Measurements from ENCODE around the gene KRT28. TPM values are rescaled to one million over a fixed set of nuclear protein-coding genes. Genes with fewer than 3 reads are reported as not detected.
"Not testable (repeated sequence)": the region's sequence is repeated elsewhere in the genome, so short reads cannot be mapped to it uniquely, and the experiment has no call there.

The KRT28 gene
- total RNA-seq, 1 donor from 2014 or later: not detected

GRCh38 chr17:40825599-40825998, 25.8 kb upstream of the KRT28 start:
- Mint-ChIP-seq H3K9me3 (peaks cover 8% of the 10 kb centered on the region), H3K4me1 (peaks cover 13% of the 10 kb centered on the region), H3K36me3 (ENCODE audit: low read depth) (peaks cover 1% of the 10 kb centered on the region), H3K27me3 (peaks cover 16% of the 10 kb centered on the region), H3K27ac (no peak overlapping the region), H3K4me3 (no peak overlapping the region)
- intact Hi-C loops (cut with micrococcal nuclease): no loop called here
- DNase-seq: no peak

GRCh38 chr17:40824015-40824832, 24.5 kb upstream of the KRT28 start:
- Mint-ChIP-seq H3K4me1 (peaks cover 16% of the 10 kb centered on the region), H3K27ac (no peak overlapping the region), H3K27me3 (peaks cover 16% of the 10 kb centered on the region), H3K36me3 (ENCODE audit: low read depth) (peaks cover 6% of the 10 kb centered on the region), H3K4me3 (no peak overlapping the region), H3K9me3 (peaks cover 12% of the 10 kb centered on the region)
- no peak for DNase-seq
- intact Hi-C loops (cut with micrococcal nuclease): no loop called here

GRCh38 chr17:40822132-40822812, 22.5 kb upstream of the KRT28 start, which contains the start of gene KRT10:
Gene KRT10 (minus strand): TSS chr17:40822614. CDS start chr17:40822585, 29 bp downstream.
- H3K36me3 Mint-ChIP-seq (ENCODE audit: low read depth): peaks cover 18% of the 10 kb centered on the region
- intact Hi-C loops (cut with micrococcal nuclease): no loop called here
- peaks cover 17% of the 10 kb centered on the region for H3K9me3 Mint-ChIP-seq
- no peak for DNase-seq
- no peak within 1 kb of the TSS for H3K27ac Mint-ChIP-seq
- H3K27me3 Mint-ChIP-seq: peaks cover 13% of the 10 kb centered on the region
- no peak within 1 kb of the TSS for H3K4me3 Mint-ChIP-seq
- H3K4me1 Mint-ChIP-seq: peaks cover 17% of the 10 kb centered on the region

DNA sequence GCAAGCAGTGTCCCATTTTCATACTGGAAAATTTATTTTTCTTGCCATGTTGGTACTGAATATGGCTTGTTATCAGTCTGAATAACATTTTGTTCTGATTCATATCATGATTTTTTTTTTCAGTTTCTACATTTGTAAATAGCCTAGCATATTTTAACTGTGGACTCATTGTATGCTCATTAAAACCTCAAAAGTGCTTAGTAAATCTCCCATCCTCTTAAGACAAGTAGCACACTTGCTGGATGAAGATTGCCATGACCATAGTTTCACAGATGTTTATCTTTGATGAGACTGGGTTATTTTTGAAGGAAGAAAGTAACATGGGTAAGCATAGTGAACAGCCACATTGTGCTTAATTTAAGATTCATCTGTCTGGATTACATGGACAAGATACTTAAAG, 21.8 kb upstream of the KRT28 start:
- Mint-ChIP-seq H3K27ac (no peak overlapping the region), H3K4me1 (peaks cover 15% of the 10 kb centered on the region), H3K9me3 (peaks cover 20% of the 10 kb centered on the region), H3K4me3 (no peak overlapping the region), H3K36me3 (ENCODE audit: low read depth) (peaks cover 25% of the 10 kb centered on the region), H3K27me3 (peaks cover 11% of the 10 kb centered on the region)
- DNase-seq: no peak
- intact Hi-C loops (cut with micrococcal nuclease): no loop called here

DNA sequence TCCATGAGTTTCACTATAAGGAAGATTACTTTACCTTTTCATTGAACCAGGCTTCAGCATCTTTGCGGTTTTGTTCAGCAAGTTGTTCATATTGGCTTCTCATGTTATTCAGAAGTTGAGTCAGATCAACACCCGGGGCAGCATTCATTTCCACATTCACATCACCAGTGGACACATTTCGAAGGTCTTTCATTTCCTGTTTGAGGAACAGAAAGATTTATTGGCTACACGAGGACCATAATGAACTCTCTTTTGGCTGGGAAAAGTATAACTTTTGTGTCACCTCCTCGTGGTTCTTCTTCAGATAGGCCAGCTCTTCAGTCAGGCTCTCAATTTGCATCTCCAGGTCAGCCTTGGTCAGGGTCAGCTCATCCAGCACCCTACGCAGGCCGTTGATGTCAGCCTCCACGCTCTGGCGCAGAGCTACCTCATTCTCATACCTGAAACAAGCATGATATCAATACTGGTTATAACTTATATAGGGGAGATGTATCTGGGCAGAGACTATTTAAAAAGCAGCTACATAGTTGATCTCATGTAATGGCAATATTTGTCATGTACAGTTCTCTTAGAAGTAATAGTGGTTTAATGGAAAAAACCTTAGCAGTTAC, 20.6 kb upstream of the KRT28 start:
- Mint-ChIP-seq H3K4me1 (peaks cover 15% of the 10 kb centered on the region), H3K27ac (no peak overlapping the region), H3K27me3 (peaks cover 9% of the 10 kb centered on the region), H3K4me3 (peak overlapping the region; percentile 76), H3K36me3 (ENCODE audit: low read depth) (peaks cover 26% of the 10 kb centered on the region), H3K9me3 (peaks cover 20% of the 10 kb centered on the region)
- DNase-seq: no peak
- intact Hi-C loops (cut with micrococcal nuclease): no loop called here

GRCh38 chr17:40819528-40820125, 19.9 kb upstream of the KRT28 start:
- H3K36me3 Mint-ChIP-seq (ENCODE audit: low read depth): peaks cover 26% of the 10 kb centered on the region
- H3K9me3 Mint-ChIP-seq: peaks cover 20% of the 10 kb centered on the region
- H3K4me1 Mint-ChIP-seq: peaks cover 14% of the 10 kb centered on the region
- DNase-seq: peak; percentile 62
- H3K27me3 Mint-ChIP-seq: peaks cover 9% of the 10 kb centered on the region
- peak overlapping the region; percentile 65 for H3K27ac Mint-ChIP-seq
- H3K4me3 Mint-ChIP-seq: peak overlapping the region; percentile 76
- intact Hi-C loops (cut with micrococcal nuclease): loop anchor here (5.0 kb wide), 1 partner anchor 197 kb away; no protein-coding TSS in a partner anchor

DNA sequence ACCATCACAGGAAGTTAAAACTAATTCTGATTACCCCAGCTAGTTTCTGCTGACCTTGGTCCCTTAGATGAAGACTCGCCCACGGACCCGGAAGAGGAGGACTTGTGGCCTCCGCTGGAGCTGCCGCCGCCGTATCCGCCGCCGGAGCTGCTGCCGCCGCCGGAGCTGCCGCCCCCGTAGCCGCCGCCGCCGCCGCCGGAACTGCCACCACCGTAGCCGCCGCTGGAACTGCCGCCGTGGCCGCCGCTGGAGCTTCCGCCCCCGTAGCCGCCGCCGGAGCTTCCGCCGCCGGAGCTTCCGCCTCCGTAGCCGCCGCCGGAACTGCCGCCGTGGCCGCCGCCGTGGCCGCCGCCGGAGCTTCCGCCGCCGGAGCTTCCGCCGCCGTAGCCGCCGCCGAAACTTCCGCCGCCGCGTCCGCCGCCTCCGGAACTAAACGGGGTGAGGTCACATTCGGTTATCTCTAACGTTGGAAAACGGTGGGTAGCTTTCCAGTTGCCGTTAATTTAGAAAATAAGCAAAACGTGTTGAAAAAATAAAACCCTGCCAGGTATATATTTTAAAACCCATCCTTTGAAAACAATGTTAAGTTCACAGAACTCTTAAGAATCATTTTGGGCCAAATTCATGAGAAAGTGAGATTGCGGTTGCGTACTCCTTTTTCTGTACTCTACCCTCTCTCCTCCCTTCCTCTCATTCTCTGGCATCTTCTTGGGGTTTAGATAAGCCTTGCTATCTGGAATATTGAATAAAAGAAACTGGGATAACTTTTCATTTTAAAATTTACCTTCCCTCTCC, 19.2 kb upstream of the KRT28 start:
- intact Hi-C loops (cut with micrococcal nuclease): loop anchor here (5.0 kb wide), 1 partner anchor 197 kb away; no protein-coding TSS in a partner anchor
- peak overlapping the region; percentile 89 for H3K4me3 Mint-ChIP-seq

GRCh38 chr17:40818343-40818732, 18.6 kb upstream of the KRT28 start:
- no peak for DNase-seq
- peaks cover 19% of the 10 kb centered on the region for H3K27me3 Mint-ChIP-seq
- H3K4me3 Mint-ChIP-seq: peak overlapping the region; percentile 89
- H3K27ac Mint-ChIP-seq: peak overlapping the region; percentile 89
- H3K4me1 Mint-ChIP-seq: peaks cover 12% of the 10 kb centered on the region
- H3K36me3 Mint-ChIP-seq (ENCODE audit: low read depth): peaks cover 26% of the 10 kb centered on the region
- peaks cover 25% of the 10 kb centered on the region for H3K9me3 Mint-ChIP-seq
- intact Hi-C loops (cut with micrococcal nuclease): loop anchor here (5.0 kb wide), 1 partner anchor 196 kb away; no protein-coding TSS in a partner anchor

More for the DNA sequence above, 19.2 kb upstream of the KRT28 start:
- Mint-ChIP-seq H3K27ac (peak overlapping the region; percentile 89), H3K9me3 (peaks cover 22% of the 10 kb centered on the region), H3K4me1 (peaks cover 12% of the 10 kb centered on the region), H3K36me3 (ENCODE audit: low read depth) (peaks cover 26% of the 10 kb centered on the region), H3K27me3 (peaks cover 15% of the 10 kb centered on the region)
- DNase-seq: peak; percentile 96

DNA sequence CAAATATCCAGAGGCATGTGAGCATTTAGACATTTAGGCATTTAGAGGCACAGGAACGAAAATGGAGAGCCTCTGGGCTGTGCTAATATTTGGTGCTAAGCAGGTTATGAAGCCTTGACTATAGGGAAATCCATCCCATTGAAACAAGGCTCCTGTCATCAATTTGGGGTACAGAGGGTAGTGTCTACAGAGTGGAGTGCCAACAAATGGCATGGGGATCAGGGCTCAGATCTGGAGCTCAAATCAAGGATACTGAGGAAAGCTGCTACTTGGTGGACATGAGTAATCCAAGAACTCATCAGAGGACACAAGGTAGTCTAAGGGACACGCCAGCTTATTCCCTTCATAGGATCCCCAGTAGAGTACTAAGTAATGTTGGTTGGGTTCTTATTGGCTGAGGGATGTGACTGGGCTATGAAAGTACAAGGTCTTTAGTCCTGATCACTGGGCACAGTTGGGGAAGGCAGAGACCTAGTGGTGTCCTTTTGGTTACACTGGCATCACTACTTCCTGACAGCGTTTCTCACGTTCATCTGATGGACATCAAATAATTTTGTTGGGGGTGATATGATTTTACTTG, 17.4 kb upstream of the KRT28 start:
- DNase-seq: peak; percentile 58
- H3K27me3 Mint-ChIP-seq: peaks cover 24% of the 10 kb centered on the region
- peaks cover 25% of the 10 kb centered on the region for H3K9me3 Mint-ChIP-seq
- H3K36me3 Mint-ChIP-seq (ENCODE audit: low read depth): peaks cover 26% of the 10 kb centered on the region
- H3K27ac Mint-ChIP-seq: peak overlapping the region; percentile 30
- intact Hi-C loops (cut with micrococcal nuclease): loop anchor here (5.0 kb wide), 1 partner anchor 195 kb away; no protein-coding TSS in a partner anchor
- H3K4me1 Mint-ChIP-seq: peaks cover 12% of the 10 kb centered on the region
- H3K4me3 Mint-ChIP-seq: peak overlapping the region; percentile 80

GRCh38 chr17:40816569-40816968, 16.8 kb upstream of the KRT28 start:
- Mint-ChIP-seq H3K27ac (no peak overlapping the region), H3K36me3 (ENCODE audit: low read depth) (peaks cover 25% of the 10 kb centered on the region), H3K9me3 (peaks cover 25% of the 10 kb centered on the region), H3K27me3 (peaks cover 28% of the 10 kb centered on the region), H3K4me1 (peaks cover 12% of the 10 kb centered on the region), H3K4me3 (no peak overlapping the region)
- DNase-seq: no peak
- intact Hi-C loops (cut with micrococcal nuclease): loop anchor here (5.0 kb wide), 1 partner anchor 194 kb away; no protein-coding TSS in a partner anchor

DNA sequence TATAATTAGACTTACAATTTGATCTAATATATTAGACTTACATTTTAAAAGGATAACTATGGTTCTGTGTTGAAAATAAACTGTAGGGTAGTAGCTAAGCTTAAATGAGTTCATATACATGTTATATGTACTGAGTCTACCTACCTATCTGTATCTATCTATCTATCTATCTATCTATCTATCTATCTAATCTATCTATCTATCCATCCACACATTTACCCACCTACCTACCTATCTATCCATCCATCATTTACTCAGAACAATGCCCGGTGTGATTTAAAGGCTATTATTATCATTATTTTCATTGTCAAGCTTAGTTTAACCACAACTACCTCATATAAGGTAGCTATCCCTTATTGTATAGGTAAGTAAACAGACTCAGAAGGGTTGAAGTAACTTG, 15.6 kb upstream of the KRT28 start:
- intact Hi-C loops (cut with micrococcal nuclease): loop anchor here (5.0 kb wide), 1 partner anchor 193 kb away; no protein-coding TSS in a partner anchor
- DNase-seq: no peak
- peaks cover 24% of the 10 kb centered on the region for H3K9me3 Mint-ChIP-seq
- peaks cover 11% of the 10 kb centered on the region for H3K4me1 Mint-ChIP-seq
- no peak overlapping the region for H3K27ac Mint-ChIP-seq
- peaks cover 36% of the 10 kb centered on the region for H3K27me3 Mint-ChIP-seq
- H3K36me3 Mint-ChIP-seq (ENCODE audit: low read depth): peaks cover 25% of the 10 kb centered on the region
- H3K4me3 Mint-ChIP-seq: no peak overlapping the region

GRCh38 chr17:40814657-40815056, 14.9 kb upstream of the KRT28 start:
- Mint-ChIP-seq H3K27me3 (peaks cover 43% of the 10 kb centered on the region), H3K36me3 (ENCODE audit: low read depth) (peaks cover 20% of the 10 kb centered on the region), H3K9me3 (peaks cover 17% of the 10 kb centered on the region), H3K4me1 (peaks cover 10% of the 10 kb centered on the region)
- not testable (repeated sequence) for DNase-seq, H3K27ac Mint-ChIP-seq, H3K4me3 Mint-ChIP-seq
- intact Hi-C loops (cut with micrococcal nuclease): loop anchor here (5.0 kb wide), 1 partner anchor 192 kb away; no protein-coding TSS in a partner anchor

All from activated CD4-positive, alpha-beta T cell treated with anti-CD3 and anti-CD28 coated beads, Interleukin-2, amount 10 ng/mL, durations not matched to agents 24 days and 14 days (primary cell).